DMS114 treated with DMSO at 0.1 percent for 48 hours (cell line): Measurements from ENCODE around the gene UNC5C.

Source experiments
- DNase-seq: peaks from one replicate; lab custom pipeline; 2025; ENCODE audit not compliant: unreplicated experiment; lab: John Stamatoyannopoulos, UW

Gene UNC5C

DNA sequence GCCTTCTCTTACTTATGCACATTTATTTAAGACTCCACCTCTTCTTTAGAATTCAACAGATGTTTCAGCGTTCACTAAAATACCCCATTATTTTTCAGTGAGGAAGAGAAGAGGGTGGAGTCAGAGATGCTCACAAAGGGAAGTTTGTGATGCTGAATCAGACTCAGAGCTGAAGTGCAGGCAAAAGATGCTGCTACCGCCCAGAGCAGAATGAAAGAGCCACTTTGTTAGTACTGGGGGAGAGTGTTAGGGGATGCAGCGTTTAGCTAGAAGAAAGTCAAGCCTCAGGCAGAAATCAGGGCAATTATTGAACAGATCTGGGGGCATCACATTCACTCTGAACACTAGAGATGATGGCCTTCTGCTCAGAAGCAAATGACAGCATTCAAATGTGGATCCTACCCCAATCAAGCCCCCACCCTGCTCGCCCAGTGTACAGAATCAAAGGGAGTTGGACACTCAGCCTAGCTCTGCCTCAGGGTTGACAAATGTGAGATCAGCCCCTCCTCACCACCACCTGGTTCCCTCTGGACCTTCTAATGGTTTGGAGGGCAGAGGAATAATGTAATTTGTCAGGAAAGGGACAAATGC, 138.3 kb downstream of the UNC5C start:
- no peak for DNase-seq

DNA sequence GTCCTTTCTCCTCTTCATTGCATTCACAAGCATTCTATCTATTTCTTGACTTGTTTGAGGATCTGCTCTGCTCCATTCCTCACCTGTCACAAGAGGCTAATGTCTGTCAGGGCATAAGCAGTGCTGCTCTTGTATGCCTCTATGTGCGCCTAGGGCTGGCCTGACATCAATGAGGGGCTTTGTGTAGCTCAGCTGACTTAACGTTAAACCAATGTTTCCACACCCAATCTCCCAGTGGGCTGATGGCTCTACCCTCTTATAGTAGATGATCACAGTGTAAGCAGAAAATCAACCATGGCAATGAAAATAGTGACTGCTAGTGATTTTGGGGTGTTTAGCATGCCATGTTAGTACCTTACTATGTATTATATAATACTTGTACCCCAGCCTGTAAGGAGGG, 139.0 kb downstream of the UNC5C start:
- no peak for DNase-seq

DNA sequence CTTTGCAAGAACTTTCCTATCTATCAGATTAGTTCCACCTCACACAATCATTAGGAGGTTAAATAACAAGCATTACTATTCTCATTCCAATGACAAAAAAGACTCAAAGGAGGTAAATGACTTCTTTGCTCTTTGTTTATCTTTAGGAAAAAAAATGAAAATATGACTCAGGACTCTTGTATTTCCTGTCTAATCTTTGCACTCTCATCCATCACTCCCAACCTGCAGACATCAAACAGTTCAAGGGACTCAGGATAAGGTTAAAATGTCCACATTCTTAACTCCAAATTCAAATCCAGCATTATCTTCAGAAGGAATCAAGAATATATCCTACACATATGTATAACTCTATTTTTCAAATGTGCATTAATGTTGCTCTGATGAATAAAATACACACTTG, 139.6 kb downstream of the UNC5C start:
- no peak for DNase-seq

DNA sequence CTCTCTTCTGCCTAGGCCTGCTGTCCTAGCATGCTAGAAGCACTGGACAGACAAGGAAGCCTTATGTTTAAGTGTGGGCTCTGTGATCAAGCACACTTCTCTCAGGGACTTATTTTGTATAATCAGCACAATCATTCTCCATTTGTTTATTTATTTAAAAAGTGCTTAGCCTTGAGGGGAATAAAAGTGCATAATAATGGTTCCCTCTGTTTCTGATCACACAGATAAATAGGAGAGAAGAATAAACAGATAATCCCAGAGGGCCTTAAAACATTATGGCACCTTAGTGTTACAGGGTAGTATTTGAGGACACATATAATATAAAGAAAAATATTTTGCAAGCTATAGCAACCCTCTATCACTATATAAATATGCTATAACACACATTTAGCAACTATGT, 146.5 kb downstream of the UNC5C start:
- DNase-seq, result no peak

- DNase-seq, result no peak
These were observed 150.6 kb downstream of the UNC5C start for GRCh38 chr4:95398217-95398616.

DNA sequence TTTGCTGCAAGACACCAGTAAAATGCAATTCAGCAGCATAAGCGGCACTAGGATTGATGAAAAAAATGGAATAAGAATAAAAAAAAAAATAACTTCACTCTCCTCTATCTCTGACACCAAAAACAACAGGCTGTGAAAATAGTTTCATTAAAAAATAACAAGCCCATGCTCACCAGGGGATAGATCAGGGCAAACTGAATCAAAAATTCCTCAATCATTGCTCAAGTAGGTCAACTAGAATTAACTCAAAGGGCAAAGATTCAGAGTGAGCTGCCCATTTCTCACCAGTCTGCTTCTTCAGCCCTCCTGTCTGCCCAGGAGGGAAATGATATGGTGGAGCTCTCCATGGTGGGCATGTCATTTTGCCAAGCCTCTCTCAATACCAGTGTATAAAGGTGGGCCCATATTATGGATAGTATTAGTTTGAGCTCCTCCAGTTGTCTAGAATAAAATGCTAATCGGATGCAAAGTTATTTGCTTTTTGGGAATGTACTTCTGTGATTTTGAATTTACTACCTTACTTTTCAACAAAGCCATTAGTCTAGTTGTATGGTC, 153.9 kb downstream of the UNC5C start:
- DNase-seq, result no peak

GRCh38 chr4:95393821-95394220, 155.0 kb downstream of the UNC5C start:
- no peak for DNase-seq

GRCh38 chr4:95388911-95389310, 159.9 kb downstream of the UNC5C start:
- DNase-seq, result no peak

DNA sequence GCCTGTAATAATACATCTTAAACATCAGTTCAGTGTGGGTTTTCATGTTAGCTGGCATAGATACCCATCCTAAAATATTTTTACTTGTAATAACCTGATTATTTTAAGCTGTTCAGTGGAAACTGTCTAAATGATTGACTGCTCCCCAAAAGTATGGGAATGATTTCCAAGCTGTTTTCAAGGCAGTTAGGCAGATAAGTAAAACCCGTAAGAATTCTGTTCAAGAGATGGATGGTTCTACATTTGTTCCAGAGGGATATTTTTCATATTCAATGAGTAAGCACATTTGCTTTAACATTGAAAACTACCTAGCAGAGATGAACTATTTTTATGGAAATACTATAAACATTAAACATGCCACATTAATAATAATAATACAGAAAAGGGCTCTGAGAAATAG, 161.1 kb downstream of the UNC5C start:
- no peak for DNase-seq

GRCh38 chr4:95386410-95386809, 162.4 kb downstream of the UNC5C start:
- DNase-seq, result no peak

DNA sequence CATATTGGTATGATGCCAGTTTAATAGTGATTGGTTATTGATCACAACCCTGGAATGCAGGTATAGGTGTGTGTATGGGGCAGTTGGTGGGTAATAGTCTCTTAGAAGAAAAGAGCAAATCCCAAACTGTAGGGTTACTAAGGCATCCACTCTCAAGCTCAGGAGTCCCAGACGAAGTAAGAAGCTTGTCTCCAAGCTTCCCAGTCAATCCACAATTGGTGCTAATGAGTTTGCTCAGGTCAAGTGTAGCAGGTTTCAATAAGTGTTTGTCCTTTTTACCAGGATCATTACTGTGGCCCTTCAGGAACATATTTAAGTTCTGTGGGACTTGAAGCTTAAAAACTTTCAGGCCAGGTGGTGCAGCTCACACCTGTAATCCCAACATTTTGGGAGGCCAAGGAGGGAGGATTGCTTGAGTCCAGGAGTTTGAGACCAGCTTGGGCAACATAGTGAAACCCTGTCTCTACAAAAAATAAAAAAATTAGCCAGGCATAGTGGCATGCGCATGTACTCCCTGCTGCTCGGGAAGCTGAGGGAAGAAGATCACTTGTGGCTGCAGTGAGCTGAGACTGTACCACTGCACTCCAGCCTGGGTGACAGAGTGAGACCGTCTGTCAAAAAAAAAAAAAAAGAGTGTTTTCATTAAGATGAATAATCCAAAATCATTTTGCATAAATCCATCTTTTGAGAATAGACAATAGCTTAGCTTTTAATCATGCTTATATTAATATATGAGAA, 166.8 kb downstream of the UNC5C start:
- no peak for DNase-seq

GRCh38 chr4:95379633-95380032, 169.1 kb downstream of the UNC5C start:
- no peak for DNase-seq

GRCh38 chr4:95377366-95377900, 171.3 kb downstream of the UNC5C start:
- no peak for DNase-seq

DNA sequence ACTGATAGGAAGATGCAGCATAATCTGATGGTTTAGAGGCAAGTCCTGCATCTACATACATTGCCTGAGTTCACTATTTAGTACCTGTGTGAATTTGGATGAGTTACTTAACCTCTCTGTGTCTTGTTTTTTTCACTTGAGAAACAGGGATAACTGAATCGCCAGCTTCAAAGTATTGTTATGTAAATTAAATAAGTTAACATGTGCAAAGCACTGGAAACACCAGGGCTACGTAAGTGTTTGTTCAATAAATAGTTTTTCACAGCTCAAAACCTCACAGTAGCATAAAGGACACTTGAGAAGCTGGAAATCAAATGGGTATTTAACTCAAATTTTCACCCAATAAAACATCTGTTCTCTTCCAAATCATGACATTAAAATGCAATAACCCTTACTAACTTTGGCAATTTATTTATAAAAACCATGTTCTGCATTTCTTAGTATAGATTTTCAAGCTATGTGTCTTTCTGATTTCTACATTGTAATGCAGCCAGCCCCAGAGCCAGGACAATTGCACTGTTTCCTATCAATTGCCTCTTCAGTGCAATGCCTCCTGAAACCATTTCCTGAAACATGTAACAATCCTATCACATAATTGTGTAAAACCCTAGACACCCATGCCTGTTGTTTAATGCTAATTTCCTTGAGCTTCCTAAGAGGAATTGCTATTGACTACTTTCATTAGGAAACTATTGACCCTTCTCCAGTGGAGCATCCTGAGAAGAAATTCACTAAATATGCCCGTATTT, 177.1 kb downstream of the UNC5C start:
- DNase-seq, result no peak

DNA sequence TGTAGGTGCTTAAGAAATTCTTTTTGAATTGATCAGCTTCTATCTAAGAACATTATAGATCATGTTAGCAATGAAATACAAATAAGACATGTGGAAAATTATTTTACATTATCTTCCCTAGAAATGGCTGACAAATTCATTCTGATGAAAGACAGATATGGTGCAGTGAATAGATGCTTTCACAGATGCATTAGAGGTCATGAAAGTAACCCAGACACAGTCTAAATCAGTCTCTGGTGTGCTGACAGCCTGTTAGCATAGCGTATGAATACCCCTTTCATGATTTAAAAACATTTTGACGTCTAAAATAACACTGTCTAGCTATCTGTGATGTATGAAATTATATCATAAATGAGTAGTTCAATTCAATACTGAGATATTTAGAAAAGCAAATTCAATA, 180.9 kb downstream of the UNC5C start:
- DNase-seq, result no peak

DNA sequence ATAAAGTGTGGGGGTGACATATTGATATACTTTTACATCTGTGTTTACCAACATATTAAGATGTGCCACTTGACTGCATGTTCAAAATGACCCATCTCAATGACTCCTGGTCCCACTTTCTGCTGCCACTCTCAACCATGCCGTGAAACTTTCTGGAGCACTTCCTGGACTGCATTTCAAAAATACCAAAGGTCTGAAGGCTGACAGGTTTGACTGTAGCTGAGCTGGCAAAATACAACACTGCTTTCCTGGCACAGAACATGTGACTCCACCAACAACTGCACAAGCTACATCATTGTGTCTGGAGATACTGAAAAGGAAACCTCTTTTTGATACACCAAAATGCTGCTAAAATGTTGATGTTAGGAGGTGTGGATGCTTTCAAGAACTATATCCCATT, 184.8 kb downstream of the UNC5C start:
- no peak for DNase-seq

DNA sequence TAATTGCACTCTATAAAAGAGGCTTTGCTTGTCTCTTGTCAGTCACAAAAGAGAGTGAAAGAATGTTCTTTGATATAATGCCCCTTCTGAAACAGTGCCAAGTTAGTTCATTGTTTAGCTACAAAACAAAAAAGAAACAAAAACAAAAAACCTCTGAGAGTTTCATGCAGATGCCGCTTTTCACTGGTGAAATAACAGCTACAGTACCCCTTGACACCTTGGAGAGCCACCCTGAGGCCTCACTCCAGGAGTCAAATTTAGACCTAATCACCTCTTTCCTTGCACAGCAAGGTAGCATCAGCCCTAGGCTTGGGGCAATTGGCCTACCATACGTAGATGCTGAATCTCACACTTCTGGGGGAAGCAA, 185.2 kb downstream of the UNC5C start:
- DNase-seq, result no peak

DNA sequence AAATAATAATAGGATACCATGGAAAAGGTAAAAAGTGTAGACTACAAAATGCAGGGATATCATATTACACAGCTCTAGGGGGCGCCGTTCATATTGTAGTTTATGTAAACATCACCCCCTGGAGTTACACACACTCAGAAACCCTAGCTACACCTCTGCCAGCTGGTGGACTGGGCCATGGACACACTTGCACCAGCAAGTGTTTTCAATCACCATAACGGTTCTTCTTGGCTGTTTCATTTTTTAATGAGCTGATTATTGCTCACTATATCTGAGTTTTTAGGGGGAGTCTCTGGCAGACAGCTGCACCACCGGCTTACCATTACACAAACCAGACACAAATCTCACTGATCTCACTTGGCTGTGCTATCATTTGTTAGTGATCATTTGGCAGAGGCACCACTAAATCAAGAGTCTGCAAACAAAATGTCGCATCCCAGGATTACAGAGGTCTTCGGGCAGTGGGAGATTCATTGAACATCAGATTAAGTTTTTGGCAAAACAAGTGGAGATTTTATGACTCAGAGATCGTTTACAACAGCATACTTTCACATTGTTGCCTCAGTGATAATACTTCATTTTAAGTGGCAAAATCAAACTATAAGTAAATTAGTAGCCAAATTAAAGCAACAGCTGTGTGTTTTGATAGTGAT, 185.7 kb downstream of the UNC5C start:
- no peak for DNase-seq

- DNase-seq, result no peak
These were observed 186.7 kb downstream of the UNC5C start for GRCh38 chr4:95362066-95362465.

DNA sequence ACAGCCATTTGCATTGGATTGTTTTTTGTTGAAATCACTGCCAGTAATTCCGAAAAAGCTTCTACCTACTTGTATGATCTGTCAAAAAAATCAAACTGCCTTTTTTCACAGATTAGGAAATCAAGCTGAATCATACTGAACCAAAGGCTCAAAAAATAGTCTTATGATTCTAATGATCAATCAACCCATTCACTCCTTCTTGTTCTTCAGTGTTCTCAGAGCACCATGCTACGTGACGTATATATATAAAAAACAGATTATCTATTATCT, 187.1 kb downstream of the UNC5C start:
- no peak for DNase-seq

DNA sequence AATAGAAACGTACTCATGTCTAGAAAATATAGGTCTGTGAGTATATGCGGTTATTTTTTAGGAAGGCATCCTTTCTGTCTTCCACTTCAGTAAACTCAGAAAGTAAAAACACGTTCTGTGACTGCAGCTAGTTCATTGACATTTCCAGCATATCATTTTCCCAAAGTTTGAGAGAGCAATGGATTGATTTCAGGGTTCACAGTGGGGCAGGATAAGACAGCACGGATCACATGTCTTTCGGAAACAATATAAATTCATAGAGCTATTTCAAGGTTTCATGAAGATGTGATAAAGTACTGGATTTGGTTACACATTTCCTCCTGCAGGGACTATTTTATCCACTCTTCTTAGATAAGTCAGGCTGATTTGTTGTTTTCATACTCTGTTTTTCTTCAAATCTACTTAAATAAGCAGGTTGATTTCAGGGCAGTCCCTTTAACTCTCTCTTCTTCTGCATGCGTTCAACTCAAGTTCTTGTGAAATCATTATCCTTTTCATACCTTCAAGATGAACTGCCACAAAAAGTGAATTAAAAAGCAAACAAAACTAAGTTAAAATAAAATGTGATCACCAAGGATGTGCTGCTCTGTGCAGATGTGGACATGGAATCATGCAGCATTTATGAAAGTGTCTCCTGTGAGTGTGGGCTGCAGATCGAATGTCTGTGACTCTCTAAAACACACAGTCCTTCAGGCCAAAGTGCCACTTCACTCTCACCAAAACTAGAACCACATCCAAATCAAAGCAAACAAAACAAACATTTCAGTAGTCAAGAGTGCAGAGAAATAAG, 187.7 kb downstream of the UNC5C start:
- DNase-seq, result no peak
